K562 (cell line): ENCODE data around the gene ALDH18A1. TPM values are rescaled to one million over a fixed set of nuclear protein-coding genes. Genes with fewer than 3 reads are reported as not detected.

Experiments
- ATAC-seq: fragments of 200-7000 bp; cut with Tn5 transposase; 3 replicates; pipeline ENCODE4 v1.9.1; 2020; ENCODE audit warnings: moderate library complexity
- BruUV-seq: library from RNA; stranded (reverse); fragments of 400-500 nt; replicated peaks from 2 replicates; lab custom pipeline; 2021; lab: Mats Ljungman, UMichigan
- CTCF ChIA-PET: fragments of 300-600 bp; formaldehyde crosslinking; extraction: SDS; loops from one replicate; lab custom pipeline; 2021; ENCODE audit warnings: low intra/inter-chr PET ratio; lab: Yijun Ruan, JAX
- POLR2A ChIA-PET: fragments of 300-600, 350-650 bp; sonication (Branson Sonifier 250); formaldehyde crosslinking; extraction: SDS; loops from one replicate; lab custom pipeline; 2021; ENCODE audit warnings: antibody characterized with exemption, inconsistent platforms; lab: Yijun Ruan, JAX
- DNase-seq, 4 experiments: peaks; one replicate each; pipeline versions ENCODE4 v3.0.0 to v3.0.0-alpha.2; 2011 to 2018; ENCODE audit warnings: low spot score in 3 of 4, mixed read lengths in 3 of 4; ENCODE audit errors: extremely low read depth in 1 of 4
- FAIRE-seq: peaks from 2 replicates; lab custom pipeline; 2011; peaks lifted over from hg19 to GRCh38; lab: Jason Lieb, UNC
- H2AFZ ChIP-seq: 2 replicates; pipeline ENCODE4 v1.6.0; 2011; ENCODE audit warnings: low read depth, low read length, control low read depth, inconsistent platforms
- H3K27ac ChIP-seq: fragments of 200-600 bp; 3 replicates; pipeline ENCODE4 v1.8.0; 2011; ENCODE audit warnings: low read depth, mild to moderate bottlenecking, control low read depth, inconsistent platforms, low read length, moderate library complexity, mixed read lengths; ENCODE audit errors: extremely low read depth
- H3K27me3 ChIP-seq, 2 experiments: fragments of 300-600 bp in 1 of 2; 2 replicates in 1 of 2; 3 replicates in 1 of 2; pipeline versions ENCODE4 v1.6.0 to v1.8.0; 2011; ENCODE audit warnings: inconsistent platforms in 2 of 2, low read length in 2 of 2, mild to moderate bottlenecking in 1 of 2, mixed read lengths in 1 of 2, moderate library complexity in 1 of 2; ENCODE audit not compliant: control insufficient read depth in 2 of 2, insufficient read depth in 2 of 2
- H3K36me3 ChIP-seq: fragments of 300-600 bp; 3 replicates; pipeline ENCODE4 v1.8.0; 2011; ENCODE audit warnings: mild to moderate bottlenecking, low read length, inconsistent platforms; ENCODE audit not compliant: control insufficient read depth, insufficient read depth
- H3K4me1 ChIP-seq, 2 experiments: fragments of 200-600 bp in 1 of 2; replicated peaks in 1 of 2; 2 replicates in 1 of 2; 3 replicates in 1 of 2; pipeline versions ENCODE4 v1.5.1 to v1.8.0; 2011; ENCODE audit warnings: inconsistent platforms in 2 of 2, low read length in 2 of 2, mild to moderate bottlenecking in 1 of 2, mixed read lengths in 1 of 2, moderate library complexity in 1 of 2; ENCODE audit not compliant: control insufficient read depth in 2 of 2, insufficient read depth in 2 of 2
- H3K4me2 ChIP-seq: 2 replicates; pipeline ENCODE4 v1.6.1; 2011; ENCODE audit warnings: low read length, control low read depth, inconsistent platforms, mixed read lengths; ENCODE audit not compliant: insufficient read depth
- H3K4me3 ChIP-seq: fragments of 200-600 bp; sonication (generic), shearing (Covaris generic); 2 replicates; pipeline ENCODE4 v1.5.1; 2016; ENCODE audit warnings: control low read depth, inconsistent platforms
- H3K79me2 ChIP-seq: fragments of 200-600 bp; 3 replicates; pipeline ENCODE4 v1.8.0; 2011; ENCODE audit warnings: low read length, inconsistent platforms; ENCODE audit not compliant: control insufficient read depth, insufficient read depth
- H3K9ac ChIP-seq, 2 experiments: 2 replicates each; pipeline versions ENCODE4 v1.6.0 to v1.6.1; 2011; ENCODE audit warnings: low read depth in 2 of 2, low read length in 2 of 2, control low read depth in 1 of 2, inconsistent platforms in 1 of 2, mild to moderate bottlenecking in 1 of 2, mixed read lengths in 1 of 2; ENCODE audit not compliant: insufficient read depth in 1 of 2
- H3K9me1 ChIP-seq: one replicate; pipeline ENCODE4 v1.6.0; 2011; ENCODE audit warnings: inconsistent platforms, mild to moderate bottlenecking, low read length, moderate library complexity; ENCODE audit not compliant: control insufficient read depth, insufficient read depth
- H3K9me3 ChIP-seq: replicated peaks from 2 replicates; pipeline ENCODE4 v1.5.1; 2011; ENCODE audit warnings: low read depth, low read length, inconsistent platforms; ENCODE audit not compliant: control insufficient read depth, insufficient read depth
- H4K20me1 ChIP-seq: replicated peaks from 2 replicates; pipeline ENCODE4 v1.6.1; 2011; ENCODE audit warnings: low read length, inconsistent platforms, mixed read lengths; ENCODE audit not compliant: control insufficient read depth, insufficient read depth
- COPS2 ChIP-seq: fragments of 450-650 bp; conservative IDR thresholded peaks from 2 replicates; pipeline ENCODE4 v1.6.1; 2016; ENCODE audit warnings: mild to moderate bottlenecking, moderate library complexity
- CSDE1 ChIP-seq, 2 experiments: fragments of 450-650 bp; IDR thresholded peaks; 2 replicates each; pipeline ENCODE4 v1.6.1; 2016; ENCODE audit warnings: mild to moderate bottlenecking in 1 of 2
- TRIM28 ChIP-seq: fragments of 450-650 bp; IDR thresholded peaks from 2 replicates; pipeline ENCODE4 v1.6.1; 2017
- ZNF239 ChIP-seq: fragments of 250-450 bp; sonication (Bioruptor Pico); IDR thresholded peaks from 2 replicates; pipeline ENCODE4 v1.4.0; 2020; ENCODE audit warnings: mild to moderate bottlenecking
- ZNF609 ChIP-seq: sonication (generic); formaldehyde crosslinking; IDR thresholded peaks from 2 replicates; pipeline ENCODE4 v1.8.1; 2023; ENCODE audit warnings: missing genetic modification reagents, mild to moderate bottlenecking, borderline replicate concordance
- in situ Hi-C: fragments of 300-500 bp; cut with MboI; formaldehyde crosslinking; loops from 4 replicates; pipeline ENCODE4 v1.15.0; 2018; ENCODE audit warnings: inconsistent platforms, mixed read lengths
- intact Hi-C: fragments of 100-400 bp; cut with micrococcal nuclease; formaldehyde crosslinking; loops from 2 replicates; pipeline ENCODE4 v1.14.2; 2022
- polyA plus RNA-seq, 8 experiments: library from polyadenylated mRNA; depleted of rRNA in 4 of 8; stranded (reverse) in 5 of 8; unstranded in 3 of 8; fragments of >200 nt; fragmentation: Nextera tagmentation in 2 of 8; fragmentation: Illumina TruSeq in 1 of 8; extraction: Ambion mirVana in 2 of 8; extraction: Trizol in 1 of 8; gene quantifications; 2 replicates each; pipeline versions ENCODE4 v1.2.1 to v1.2.3, GENCODE V29; 2011 to 2014; ENCODE audit warnings: inconsistent platforms in 1 of 8, missing spikeins in 1 of 8
- total RNA-seq, 7 experiments: library from RNA; depleted of rRNA in 6 of 7; stranded (reverse); fragments of >200 nt in 6 of 7; fragmentation: Illumina TruSeq in 2 of 7; extraction: Trizol in 2 of 7; gene quantifications; 2 replicates each; pipeline versions ENCODE4 v1.2.1 to v1.2.3, GENCODE V29; 2011 to 2021; ENCODE audit warnings: low replicate concordance in 1 of 7

Gene ALDH18A1
- total and polyA plus RNA-seq, 9 of the 15 experiments (the other 6 are each of a cell fraction or from before 2014, with no cell fraction given): 12.0 to 83.3 (median 43.8) TPM

- CTCF ChIA-PET: no interaction called here
- DNase-seq (no peak), ATAC-seq (no peak), FAIRE-seq (no peak)
- peaks cover 14 to 17% of the 10 kb centered on the region in 2 experiments; a peak in 3 of 5 replicates for H3K4me1 ChIP-seq
- no peak overlapping the region for H2AFZ ChIP-seq
- H3K9ac ChIP-seq: no peak overlapping the region
- H3K79me2 ChIP-seq: peaks cover 12% of the 10 kb centered on the region
- no peaks in the 10 kb centered on the region; the same call in 1 of the 2 replicates for H4K20me1 ChIP-seq
- no peaks in the 10 kb centered on the region for H3K9me1 ChIP-seq
- no peak overlapping the region for H3K4me3 ChIP-seq
- POLR2A ChIA-PET: no interaction called here
- H3K27ac ChIP-seq: no peak overlapping the region
- H3K9me3 ChIP-seq: no peaks in the 10 kb centered on the region
- H3K36me3 ChIP-seq: peaks cover 12% of the 10 kb centered on the region
- TF ChIP-seq TRIM28: no peak
- TF ChIP-seq ZNF239 (CRISPR knock-in tag): no peak
- no peak for TF ChIP-seq ZNF609 (CRISPR knock-in tag)
- TF ChIP-seq CSDE1 (IDR thresholded peaks at IDR 0.05): no peak
- TF ChIP-seq COPS2: no peak
- H3K27me3 ChIP-seq: no peaks in the 10 kb centered on the region
- BruUV-seq: no TSS peak
- H3K4me2 ChIP-seq: no peak overlapping the region
- in situ Hi-C loops: no loop called here
- intact Hi-C loops: no loop called here
These were observed 3.8 kb upstream of the ALDH18A1 start for GRCh38 chr10:95660283-95660682.
